IMR-90 (cell line): Measurements from ENCODE around the gene HRAS.

ENCODE experiments used
- BHLHE40 ChIP-seq: fragments of 150-350 bp; IDR thresholded peaks from 2 replicates; pipeline ENCODE4 v1.6.1; 2016; ENCODE audit warnings: mild to moderate bottlenecking, low read depth, low read length
- CEBPB ChIP-seq: IDR thresholded peaks from 2 replicates; pipeline ENCODE4 v1.6.1; 2012; ENCODE audit warnings: low read depth, low read length, improper control_type of control experiment
- CTCF ChIP-seq: conservative IDR thresholded peaks from 2 replicates; pipeline ENCODE4 v1.5.1; 2012; ENCODE audit warnings: mild to moderate bottlenecking, low read depth, low read length, improper control_type of control experiment
- FOS ChIP-seq: fragments of 150-350 bp; IDR thresholded peaks from 2 replicates; pipeline ENCODE4 v1.6.1; 2016; ENCODE audit warnings: low read depth, low read length
- MAZ ChIP-seq: IDR thresholded peaks from 2 replicates; pipeline ENCODE4 v1.6.1; 2012; ENCODE audit warnings: low read depth, mild to moderate bottlenecking, low read length, improper control_type of control experiment, moderate library complexity, borderline replicate concordance
- POLR2A ChIP-seq: IDR thresholded peaks from 2 replicates; pipeline ENCODE4 v1.6.1; 2012; ENCODE audit warnings: mild to moderate bottlenecking, low read depth, low read length
- RAD21 ChIP-seq: IDR thresholded peaks from 2 replicates; pipeline ENCODE4 v1.6.1; 2012; ENCODE audit warnings: low read length, improper control_type of control experiment
- RCOR1 ChIP-seq: IDR thresholded peaks from 2 replicates; pipeline ENCODE4 v1.6.1; 2012; ENCODE audit warnings: mild to moderate bottlenecking, low read length, improper control_type of control experiment; ENCODE audit not compliant: insufficient replicate concordance
- RFX5 ChIP-seq: IDR thresholded peaks from 2 replicates; pipeline ENCODE4 v1.8.0; 2012; ENCODE audit warnings: low read depth, mild to moderate bottlenecking, low read length, moderate library complexity
- SMC3 ChIP-seq: fragments of 150-350 bp; IDR thresholded peaks from 2 replicates; pipeline ENCODE4 v1.6.1; 2016; ENCODE audit warnings: low read depth, mild to moderate bottlenecking, antibody characterized with exemption, low read length, moderate library complexity
- TF ChIP-seq, protein P1 (sequence below): fragments of 150-350 bp; IDR thresholded peaks from 2 replicates; pipeline ENCODE4 v1.6.1; 2017; ENCODE audit warnings: mild to moderate bottlenecking, antibody characterized with exemption, low read length, low read depth

DNA sequence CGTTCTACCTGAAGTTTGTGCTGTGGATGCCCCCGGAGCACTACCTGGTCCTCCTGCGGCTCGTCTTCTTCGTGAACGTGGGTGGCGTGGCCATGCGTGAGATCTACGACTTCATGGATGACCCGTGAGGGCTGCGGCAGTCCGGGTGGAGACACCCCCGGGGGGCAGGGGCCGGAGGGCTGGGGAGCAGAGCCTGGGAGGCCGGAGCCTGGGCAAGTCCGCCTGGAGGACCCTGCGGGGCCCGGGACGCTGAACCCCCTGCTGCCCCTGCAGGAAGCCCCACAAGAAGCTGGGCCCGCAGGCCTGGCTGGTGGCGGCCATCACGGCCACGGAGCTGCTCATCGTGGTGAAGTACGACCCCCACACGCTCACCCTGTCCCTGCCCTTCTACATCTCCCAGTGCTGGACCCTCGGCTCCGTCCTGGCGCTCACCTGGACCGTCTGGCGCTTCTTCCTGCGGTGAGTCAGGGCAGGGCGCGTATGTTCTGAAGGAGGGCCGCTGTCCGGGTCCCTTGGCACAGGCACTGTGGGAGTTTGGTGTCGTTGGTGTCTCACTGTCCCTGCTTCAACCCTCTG lies 45.7 kb downstream of the HRAS start:
- TF ChIP-seq CTCF (no peak), FOS (no peak), RFX5 (no peak), RAD21 (no peak), POLR2A (no peak), MAZ (no peak), BHLHE40 (no peak), CEBPB (no peak), SMC3 (no peak), RCOR1 (no peak)
- TF ChIP-seq, protein P1, sequence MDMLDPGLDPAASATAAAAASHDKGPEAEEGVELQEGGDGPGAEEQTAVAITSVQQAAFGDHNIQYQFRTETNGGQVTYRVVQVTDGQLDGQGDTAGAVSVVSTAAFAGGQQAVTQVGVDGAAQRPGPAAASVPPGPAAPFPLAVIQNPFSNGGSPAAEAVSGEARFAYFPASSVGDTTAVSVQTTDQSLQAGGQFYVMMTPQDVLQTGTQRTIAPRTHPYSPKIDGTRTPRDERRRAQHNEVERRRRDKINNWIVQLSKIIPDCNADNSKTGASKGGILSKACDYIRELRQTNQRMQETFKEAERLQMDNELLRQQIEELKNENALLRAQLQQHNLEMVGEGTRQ, result no peak
